H9 (cell line): Measurements from ENCODE around the gene OR10T2. TPM values are rescaled to one million over a fixed set of nuclear protein-coding genes. Genes with fewer than 3 reads are reported as not detected.

Experiments used
- DNase-seq: peaks from one replicate; pipeline ENCODE4 v3.0.0-alpha.2; 2017
- H2AFZ ChIP-seq: one replicate; pipeline ENCODE4 v1.6.1; 2013; ENCODE audit warnings: mild to moderate bottlenecking, low read length, control low read depth, moderate library complexity
- H2AK5ac ChIP-seq: 2 replicates; pipeline ENCODE4 v1.6.1; 2013; ENCODE audit warnings: low read length, control low read depth, mixed read lengths; ENCODE audit not compliant: insufficient read length
- H2BK120ac ChIP-seq: one replicate; pipeline ENCODE4 v1.6.1; 2013; ENCODE audit warnings: low read depth, mild to moderate bottlenecking, low read length, control low read depth, inconsistent platforms; ENCODE audit not compliant: poor library complexity, severe bottlenecking
- H2BK12ac ChIP-seq: 2 replicates; pipeline ENCODE4 v1.6.1; 2013; ENCODE audit warnings: low read length, control low read depth, mixed read lengths, low read depth; ENCODE audit not compliant: insufficient read length
- H2BK15ac ChIP-seq: 2 replicates; pipeline ENCODE4 v1.6.1; 2013; ENCODE audit warnings: low read depth, low read length, control low read depth
- H2BK20ac ChIP-seq: one replicate; pipeline ENCODE4 v1.6.1; 2013; ENCODE audit warnings: low read depth, mild to moderate bottlenecking, low read length, control low read depth, inconsistent platforms; ENCODE audit not compliant: poor library complexity, severe bottlenecking
- H2BK5ac ChIP-seq: 2 replicates; pipeline ENCODE4 v1.6.1; 2013; ENCODE audit warnings: low read length, control low read depth, mixed read lengths; ENCODE audit not compliant: insufficient read length
- H3K14ac ChIP-seq: 2 replicates; pipeline ENCODE4 v1.6.1; 2013; ENCODE audit warnings: low read length, control low read depth; ENCODE audit not compliant: insufficient read depth
- H3K18ac ChIP-seq: 2 replicates; pipeline ENCODE4 v1.6.1; 2013; ENCODE audit warnings: low read depth, mild to moderate bottlenecking, mixed read lengths, low read length, control low read depth; ENCODE audit not compliant: insufficient read length
- H3K23ac ChIP-seq: 2 replicates; pipeline ENCODE4 v1.6.1; 2013; ENCODE audit warnings: low read length, control low read depth, mixed read lengths, low read depth; ENCODE audit not compliant: insufficient read length
- H3K23me2 ChIP-seq: 2 replicates; pipeline ENCODE4 v1.6.1; 2013; ENCODE audit warnings: low read depth, mild to moderate bottlenecking, mixed read lengths, low read length, control low read depth; ENCODE audit not compliant: insufficient read length, poor library complexity, severe bottlenecking
- H3K27ac ChIP-seq: 2 replicates; pipeline ENCODE4 v1.5.1; 2013; ENCODE audit warnings: low read length, control low read depth, mixed read lengths, low read depth; ENCODE audit not compliant: insufficient read length
- H3K27me3 ChIP-seq: 2 replicates; pipeline ENCODE4 v1.6.1; 2013; ENCODE audit warnings: low read length, control low read depth, inconsistent platforms; ENCODE audit not compliant: insufficient read depth
- H3K4ac ChIP-seq: 2 replicates; pipeline ENCODE4 v1.6.1; 2013; ENCODE audit warnings: low read depth, mild to moderate bottlenecking, control low read depth, inconsistent platforms, low read length, moderate library complexity
- H3K4me1 ChIP-seq: 2 replicates; pipeline ENCODE4 v1.6.1; 2013; ENCODE audit warnings: low read length, control low read depth, inconsistent platforms; ENCODE audit not compliant: insufficient read depth
- H3K4me2 ChIP-seq: 2 replicates; pipeline ENCODE4 v1.6.1; 2013; ENCODE audit warnings: low read length, control low read depth, mixed read lengths; ENCODE audit not compliant: insufficient read length, insufficient read depth
- H3K56ac ChIP-seq: 2 replicates; pipeline ENCODE4 v1.6.1; 2013; ENCODE audit warnings: low read depth, mild to moderate bottlenecking, mixed read lengths, low read length, control low read depth; ENCODE audit not compliant: insufficient read length
- H3K79me1 ChIP-seq: 2 replicates; pipeline ENCODE4 v1.6.1; 2013; ENCODE audit warnings: low read depth, mild to moderate bottlenecking, moderate library complexity, low read length, control low read depth, inconsistent platforms; ENCODE audit not compliant: insufficient read depth, poor library complexity, severe bottlenecking
- H3K79me2 ChIP-seq: 2 replicates; pipeline ENCODE4 v1.6.1; 2013; ENCODE audit warnings: low read length, control low read depth, inconsistent platforms; ENCODE audit not compliant: insufficient read depth
- H3K9ac ChIP-seq: 2 replicates; pipeline ENCODE4 v1.6.1; 2013; ENCODE audit warnings: low read length, control low read depth, mixed read lengths; ENCODE audit not compliant: insufficient read length; ENCODE audit errors: extremely low read depth
- H3K9me3 ChIP-seq: one replicate; pipeline ENCODE4 v1.6.1; 2013; ENCODE audit warnings: low read depth, low read length, inconsistent platforms; ENCODE audit not compliant: control insufficient read depth
- H3T11ph ChIP-seq: one replicate; pipeline ENCODE4 v1.6.1; 2013; ENCODE audit warnings: mild to moderate bottlenecking, low read length, control low read depth, inconsistent platforms
- H4K20me1 ChIP-seq: one replicate; pipeline ENCODE4 v1.6.1; 2013; ENCODE audit not compliant: control insufficient read depth, insufficient read length, insufficient read depth
- H4K5ac ChIP-seq: 2 replicates; pipeline ENCODE4 v1.6.1; 2013; ENCODE audit warnings: low read depth, mild to moderate bottlenecking, mixed read lengths, low read length, control low read depth; ENCODE audit not compliant: insufficient read length
- H4K8ac ChIP-seq: replicated peaks from 2 replicates; pipeline ENCODE4 v1.6.1; 2013; ENCODE audit warnings: low read length, control low read depth, mixed read lengths, low read depth; ENCODE audit not compliant: insufficient read length
- H4K91ac ChIP-seq: 2 replicates; pipeline ENCODE4 v1.6.1; 2013; ENCODE audit warnings: low read depth, mild to moderate bottlenecking, moderate library complexity, mixed read lengths, low read length, control low read depth; ENCODE audit not compliant: insufficient read length
- H3K27ac Mint-ChIP-seq, 3 experiments: 2 replicates in 2 of 3; 3 replicates in 1 of 3; pipeline ENCODE4 v1.8.0; 2020 to 2021; ENCODE audit warnings: mixed read lengths in 3 of 3, mild to moderate bottlenecking in 1 of 3, moderate library complexity in 1 of 3
- H3K27me3 Mint-ChIP-seq: 2 replicates; pipeline ENCODE4 v1.8.0; 2021; ENCODE audit warnings: low read depth, mild to moderate bottlenecking, moderate library complexity, mixed read lengths
- H3K36me3 Mint-ChIP-seq, 3 experiments: 2 replicates in 2 of 3; 3 replicates in 1 of 3; pipeline ENCODE4 v1.8.0; 2020 to 2021; ENCODE audit warnings: low read depth in 3 of 3, mixed read lengths in 3 of 3; ENCODE audit not compliant: insufficient read depth in 1 of 3
- H3K4me1 Mint-ChIP-seq, 2 experiments: 2 replicates each; pipeline ENCODE4 v1.8.0; 2020; ENCODE audit warnings: mixed read lengths in 2 of 2
- H3K4me3 Mint-ChIP-seq, 2 experiments: 2 replicates in 1 of 2; 3 replicates in 1 of 2; pipeline ENCODE4 v1.8.0; 2020 to 2021; ENCODE audit warnings: mild to moderate bottlenecking in 2 of 2, mixed read lengths in 2 of 2, moderate library complexity in 1 of 2
- H3K9me3 Mint-ChIP-seq, 2 experiments: 2 replicates in 1 of 2; 3 replicates in 1 of 2; pipeline ENCODE4 v1.8.0; 2020; ENCODE audit warnings: mild to moderate bottlenecking in 2 of 2, mixed read lengths in 2 of 2, moderate library complexity in 1 of 2
- WGBS: extraction: QIAGEN DNeasy Blood & Tissue Kit; methylation state at CpG from one replicate; pipeline ENCODE4 v1.1.7; 2013; ENCODE audit warnings: missing lambda C conversion rate, low lambda C conversion rate, mixed read lengths; ENCODE audit not compliant: insufficient read length; ENCODE audit errors: extremely low coverage; 5-methylcytosine and 5-hydroxymethylcytosine counted together
- total RNA-seq: library from RNA; stranded (reverse); gene quantifications from 2 replicates; pipeline ENCODE4 v1.2.1, GENCODE V29; 2021
- TF ChIP-seq, protein P1 (sequence below): fragments of 200-600 bp; sonication (generic); conservative IDR thresholded peaks from 3 replicates; pipeline ENCODE4 v1.8.0; 2021; ENCODE audit warnings: antibody characterized with exemption, mild to moderate bottlenecking

OR10T2 gene
- total RNA-seq, 1 experiment from 2014 or later: not detected

DNA sequence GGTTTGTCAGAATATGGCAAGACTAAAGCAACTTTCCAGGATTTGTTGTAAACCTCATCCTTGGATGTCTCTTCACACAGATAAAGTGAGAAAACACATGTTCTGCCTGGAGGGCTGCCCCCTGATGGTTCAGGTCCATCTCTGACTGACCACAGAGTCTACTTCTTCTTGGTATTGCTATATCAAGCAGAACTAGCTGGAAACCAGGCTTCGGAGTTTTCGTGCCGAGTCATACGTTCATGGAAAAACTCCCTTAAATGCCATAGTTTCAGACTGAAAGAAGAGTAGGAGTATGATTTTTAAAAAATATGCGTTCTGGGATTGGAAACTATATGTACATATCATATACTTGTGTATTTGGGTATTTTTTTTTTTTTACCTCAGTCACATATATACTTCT lies 5.8 kb downstream of the OR10T2 start:
- no peak overlapping the region for H4K91ac ChIP-seq
- TF ChIP-seq, protein P1, sequence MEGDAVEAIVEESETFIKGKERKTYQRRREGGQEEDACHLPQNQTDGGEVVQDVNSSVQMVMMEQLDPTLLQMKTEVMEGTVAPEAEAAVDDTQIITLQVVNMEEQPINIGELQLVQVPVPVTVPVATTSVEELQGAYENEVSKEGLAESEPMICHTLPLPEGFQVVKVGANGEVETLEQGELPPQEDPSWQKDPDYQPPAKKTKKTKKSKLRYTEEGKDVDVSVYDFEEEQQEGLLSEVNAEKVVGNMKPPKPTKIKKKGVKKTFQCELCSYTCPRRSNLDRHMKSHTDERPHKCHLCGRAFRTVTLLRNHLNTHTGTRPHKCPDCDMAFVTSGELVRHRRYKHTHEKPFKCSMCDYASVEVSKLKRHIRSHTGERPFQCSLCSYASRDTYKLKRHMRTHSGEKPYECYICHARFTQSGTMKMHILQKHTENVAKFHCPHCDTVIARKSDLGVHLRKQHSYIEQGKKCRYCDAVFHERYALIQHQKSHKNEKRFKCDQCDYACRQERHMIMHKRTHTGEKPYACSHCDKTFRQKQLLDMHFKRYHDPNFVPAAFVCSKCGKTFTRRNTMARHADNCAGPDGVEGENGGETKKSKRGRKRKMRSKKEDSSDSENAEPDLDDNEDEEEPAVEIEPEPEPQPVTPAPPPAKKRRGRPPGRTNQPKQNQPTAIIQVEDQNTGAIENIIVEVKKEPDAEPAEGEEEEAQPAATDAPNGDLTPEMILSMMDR: no peak
- no peak overlapping the region for H3K9ac ChIP-seq
- no peak overlapping the region for H2BK20ac ChIP-seq
- no peaks in the 10 kb centered on the region for H3K4me1 ChIP-seq
- H2BK12ac ChIP-seq: no peak overlapping the region
- no peak overlapping the region for H3K56ac ChIP-seq
- no peak overlapping the region for H2BK5ac ChIP-seq
- Mint-ChIP-seq H3K27ac (no peak overlapping the region), H3K4me3 (no peak overlapping the region), H3K9me3 (no peaks in the 10 kb centered on the region), H3K4me1 (no peaks in the 10 kb centered on the region), H3K27me3 (no peaks in the 10 kb centered on the region), H3K36me3 (no peaks in the 10 kb centered on the region)
- no peaks in the 10 kb centered on the region for H3K23me2 ChIP-seq
- H2AFZ ChIP-seq: no peak overlapping the region
- H2AK5ac ChIP-seq: no peak overlapping the region
- no peaks in the 10 kb centered on the region for H3K79me2 ChIP-seq
- no peak overlapping the region for H3K18ac ChIP-seq
- H3K4me2 ChIP-seq: no peak overlapping the region
- H2BK15ac ChIP-seq: no peak overlapping the region
- H4K8ac ChIP-seq: no peak overlapping the region
- H3K14ac ChIP-seq: no peak overlapping the region
- H3K23ac ChIP-seq: no peak overlapping the region
- H3K9me3 ChIP-seq: no peaks in the 10 kb centered on the region
- no peaks in the 10 kb centered on the region for H4K20me1 ChIP-seq
- no peak overlapping the region for H4K5ac ChIP-seq
- H3K79me1 ChIP-seq: no peaks in the 10 kb centered on the region
- no peaks in the 10 kb centered on the region for H3K27me3 ChIP-seq
- H2BK120ac ChIP-seq: no peak overlapping the region
- no peak overlapping the region for H3K27ac ChIP-seq
- no peak overlapping the region for H3T11ph ChIP-seq
- DNase-seq: no peak
- H3K4ac ChIP-seq: no peak overlapping the region
- WGBS: no CpG with 5 or more reads among the region's 5 CpGs
